IPS-15b (cell line): ENCODE measurements around the gene TOM1L2.

Source experiments
- H3K27me3 ChIP-seq: one replicate; pipeline ENCODE4 v1.6.1; 2013; ENCODE audit warnings: low read length; ENCODE audit not compliant: control insufficient read depth, insufficient read depth
- H3K36me3 ChIP-seq: one replicate; pipeline ENCODE4 v1.6.1; 2013; ENCODE audit warnings: low read length; ENCODE audit not compliant: control insufficient read depth, insufficient read depth
- H3K4me1 ChIP-seq: one replicate; pipeline ENCODE4 v1.6.1; 2013; ENCODE audit warnings: mild to moderate bottlenecking, low read length; ENCODE audit not compliant: control insufficient read depth, insufficient read depth
- H3K4me3 ChIP-seq: one replicate; pipeline ENCODE4 v1.5.1; 2013; ENCODE audit warnings: low read depth, low read length
- H3K9ac ChIP-seq: one replicate; pipeline ENCODE4 v1.6.1; 2013; ENCODE audit warnings: low read depth, mild to moderate bottlenecking, low read length
- H3K9me3 ChIP-seq: one replicate; pipeline ENCODE4 v1.6.1; 2013; ENCODE audit warnings: mild to moderate bottlenecking, low read length; ENCODE audit not compliant: control insufficient read depth, insufficient read depth

TOM1L2 gene

DNA sequence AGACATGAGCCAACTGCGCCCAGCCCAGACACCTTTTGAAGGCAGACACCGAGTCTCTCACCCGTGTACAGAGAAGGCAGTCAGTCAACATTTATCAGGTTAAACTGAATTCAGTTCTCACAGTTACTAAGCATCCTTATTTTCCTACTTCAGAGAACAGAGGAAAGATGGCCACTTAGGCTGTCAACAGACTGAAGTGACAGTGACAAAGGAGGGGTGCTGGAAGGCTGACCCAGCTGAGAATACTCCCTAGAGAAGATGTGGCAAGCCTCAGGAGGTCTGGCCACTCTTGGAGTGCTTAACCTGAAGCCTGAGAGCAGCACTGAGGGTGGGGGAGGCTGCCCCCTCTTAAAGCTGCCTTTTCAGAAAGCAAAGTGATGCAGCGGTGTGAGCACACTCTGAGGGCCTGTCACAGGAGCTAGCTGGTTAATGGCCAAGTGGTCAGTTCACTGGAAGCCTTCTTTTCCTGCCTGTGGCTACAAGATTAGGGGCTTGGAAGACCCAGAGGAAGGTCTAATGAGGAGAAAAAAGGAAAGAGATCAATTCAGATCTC is 84.4 kb downstream of the TOM1L2 start:
- no peak overlapping the region for H3K4me3 ChIP-seq
- peaks cover 24% of the 10 kb centered on the region for H3K4me1 ChIP-seq
- no peaks in the 10 kb centered on the region for H3K27me3 ChIP-seq
- no peak overlapping the region for H3K9ac ChIP-seq
- H3K9me3 ChIP-seq: no peaks in the 10 kb centered on the region
- H3K36me3 ChIP-seq: no peaks in the 10 kb centered on the region

DNA sequence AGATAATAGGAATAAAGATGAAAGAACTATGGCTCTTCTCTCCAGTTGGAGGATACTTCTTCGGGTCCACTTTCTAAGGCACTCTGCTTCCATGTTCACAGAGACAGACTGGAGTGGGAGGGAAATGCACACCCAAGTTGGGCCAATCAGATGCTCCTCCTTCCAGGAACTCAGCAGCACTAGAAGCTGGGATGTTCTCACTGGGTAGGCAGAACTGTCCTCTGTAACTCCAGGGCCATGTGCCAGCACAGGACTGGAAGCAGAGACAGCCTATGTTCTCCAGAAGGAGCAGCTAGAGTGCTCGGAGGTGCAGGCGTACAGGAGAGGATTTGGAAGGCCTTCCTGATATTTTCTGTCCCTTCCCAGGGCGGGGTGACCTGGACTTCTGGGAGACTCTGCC is 85.5 kb downstream of the TOM1L2 start:
- H3K4me3 ChIP-seq: no peak overlapping the region
- no peaks in the 10 kb centered on the region for H3K9me3 ChIP-seq
- no peak overlapping the region for H3K9ac ChIP-seq
- no peaks in the 10 kb centered on the region for H3K36me3 ChIP-seq
- H3K27me3 ChIP-seq: no peaks in the 10 kb centered on the region
- H3K4me1 ChIP-seq: peaks cover 35% of the 10 kb centered on the region

DNA sequence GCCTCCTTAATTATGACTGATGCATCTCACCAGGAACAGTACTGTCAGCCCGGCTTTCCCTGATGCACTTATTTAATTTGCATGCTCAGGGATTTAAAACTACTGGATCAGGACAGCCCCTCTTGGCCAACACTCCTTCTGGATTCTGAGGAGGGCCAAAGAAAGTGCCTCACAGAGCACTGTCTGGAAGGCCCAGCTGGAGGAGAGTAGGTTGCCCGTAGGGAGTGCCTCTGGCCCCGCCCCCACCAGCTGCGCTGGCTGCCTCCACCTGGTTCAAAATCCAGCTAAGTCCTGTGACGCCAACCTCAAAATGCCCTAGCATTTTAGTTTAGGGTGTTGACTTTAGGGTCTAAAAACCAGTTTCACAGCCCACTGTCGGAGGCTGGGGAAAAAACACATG is 86.0 kb downstream of the TOM1L2 start:
- H3K4me1 ChIP-seq: peaks cover 37% of the 10 kb centered on the region
- no peaks in the 10 kb centered on the region for H3K27me3 ChIP-seq
- no peak overlapping the region for H3K4me3 ChIP-seq
- H3K9ac ChIP-seq: no peak overlapping the region
- H3K36me3 ChIP-seq: no peaks in the 10 kb centered on the region
- no peaks in the 10 kb centered on the region for H3K9me3 ChIP-seq

DNA sequence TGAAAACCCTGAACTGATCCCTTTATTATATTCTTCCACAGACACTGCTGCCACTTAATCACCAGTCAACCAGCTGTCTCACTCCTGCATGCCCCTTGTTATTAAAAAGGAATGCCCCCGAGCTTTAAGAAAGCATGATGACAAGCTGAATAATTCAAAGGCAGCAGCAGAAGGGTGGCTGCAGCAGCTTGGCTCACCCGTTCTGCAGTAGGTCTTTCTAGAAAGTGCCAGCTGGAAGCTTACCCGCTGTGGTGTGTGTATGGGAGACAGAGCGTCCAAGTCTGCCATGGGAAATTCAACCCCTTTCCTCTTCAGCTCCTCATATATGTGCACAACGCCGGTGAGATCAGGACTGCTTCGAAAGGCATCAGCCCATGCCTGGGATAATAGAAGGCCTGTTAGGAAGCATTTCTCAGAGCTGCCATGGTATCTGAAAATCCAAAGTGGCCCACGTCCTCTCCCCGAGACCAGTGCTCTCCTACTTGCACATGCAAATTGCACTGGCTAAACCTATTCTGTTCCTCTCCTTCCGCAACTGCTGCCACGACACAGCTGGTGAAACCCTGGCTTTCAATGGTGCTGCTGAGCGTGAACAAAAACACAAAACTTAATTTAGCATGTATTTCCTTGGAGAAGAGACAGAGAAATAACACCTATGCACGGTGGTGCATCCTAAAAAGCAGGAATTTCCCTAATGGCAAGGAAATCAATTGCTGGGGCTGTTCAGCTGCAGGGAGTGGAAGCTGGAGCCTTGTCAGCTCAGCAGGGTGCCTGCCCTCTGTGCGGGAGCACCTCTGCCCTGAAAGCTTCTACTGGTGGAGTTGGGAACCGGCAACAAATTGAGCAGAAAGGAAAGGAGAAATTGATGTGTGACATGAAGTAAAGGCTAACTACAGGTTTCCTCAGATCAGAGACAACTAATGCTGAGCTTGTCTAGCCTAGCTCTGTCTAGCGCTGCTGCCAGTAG is 87.5 kb downstream of the TOM1L2 start:
- Histone ChIP-seq H3K9ac (no peak overlapping the region), H3K27me3 (no peaks in the 10 kb centered on the region), H3K36me3 (no peaks in the 10 kb centered on the region), H3K4me1 (peaks cover 37% of the 10 kb centered on the region), H3K4me3 (no peak overlapping the region), H3K9me3 (no peaks in the 10 kb centered on the region)

DNA sequence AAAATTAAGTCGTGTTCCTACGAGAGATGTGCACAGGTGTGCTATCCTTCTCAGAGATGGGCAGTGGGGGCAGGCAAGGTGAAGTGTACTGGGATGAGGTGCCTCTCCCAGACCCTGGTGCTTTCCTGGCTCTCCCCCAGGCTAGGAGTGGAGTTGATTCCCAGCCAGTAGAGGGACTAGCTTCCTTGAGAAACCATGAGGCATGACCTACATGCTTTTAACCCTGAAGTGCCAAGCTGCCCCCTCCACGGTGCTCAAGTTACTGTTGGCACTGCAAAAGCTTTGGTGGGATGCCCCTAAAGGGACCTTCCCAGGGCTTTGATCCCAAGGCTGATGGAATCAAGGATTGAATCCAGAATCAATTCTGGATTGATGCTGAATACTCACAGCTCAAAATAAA is 88.4 kb downstream of the TOM1L2 start:
- Histone ChIP-seq H3K9me3 (no peaks in the 10 kb centered on the region), H3K4me1 (peaks cover 30% of the 10 kb centered on the region), H3K36me3 (peaks cover 2% of the 10 kb centered on the region), H3K9ac (no peak overlapping the region), H3K27me3 (no peaks in the 10 kb centered on the region), H3K4me3 (no peak overlapping the region)

DNA sequence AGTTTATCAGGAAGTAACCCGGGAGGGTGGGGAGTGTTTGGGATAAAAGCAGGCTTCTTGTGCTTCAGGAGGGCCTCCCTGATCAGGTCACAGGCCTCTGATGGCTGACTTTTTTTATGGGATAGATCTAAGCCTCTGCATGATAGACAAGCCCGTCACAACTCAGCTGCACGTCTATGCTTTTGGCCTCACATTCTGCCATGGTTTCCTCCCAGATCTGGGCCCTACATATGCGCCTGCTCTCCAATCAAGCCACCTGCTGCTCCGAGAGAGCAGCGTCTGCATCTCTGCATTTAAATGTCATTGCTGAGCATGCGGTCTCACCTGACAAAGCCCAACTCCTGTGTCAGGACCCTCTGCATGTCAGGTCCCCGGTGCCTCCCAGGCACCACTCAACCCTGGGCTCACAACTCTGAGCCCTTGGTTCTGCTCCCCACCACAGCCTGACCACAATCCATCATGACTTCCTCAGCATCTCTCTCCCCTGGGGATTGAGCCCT is 90.1 kb downstream of the TOM1L2 start:
- H3K4me1 ChIP-seq: peaks cover 37% of the 10 kb centered on the region
- H3K36me3 ChIP-seq: peaks cover 6% of the 10 kb centered on the region
- H3K4me3 ChIP-seq: no peak overlapping the region
- H3K9me3 ChIP-seq: no peaks in the 10 kb centered on the region
- H3K27me3 ChIP-seq: no peaks in the 10 kb centered on the region
- H3K9ac ChIP-seq: no peak overlapping the region

DNA sequence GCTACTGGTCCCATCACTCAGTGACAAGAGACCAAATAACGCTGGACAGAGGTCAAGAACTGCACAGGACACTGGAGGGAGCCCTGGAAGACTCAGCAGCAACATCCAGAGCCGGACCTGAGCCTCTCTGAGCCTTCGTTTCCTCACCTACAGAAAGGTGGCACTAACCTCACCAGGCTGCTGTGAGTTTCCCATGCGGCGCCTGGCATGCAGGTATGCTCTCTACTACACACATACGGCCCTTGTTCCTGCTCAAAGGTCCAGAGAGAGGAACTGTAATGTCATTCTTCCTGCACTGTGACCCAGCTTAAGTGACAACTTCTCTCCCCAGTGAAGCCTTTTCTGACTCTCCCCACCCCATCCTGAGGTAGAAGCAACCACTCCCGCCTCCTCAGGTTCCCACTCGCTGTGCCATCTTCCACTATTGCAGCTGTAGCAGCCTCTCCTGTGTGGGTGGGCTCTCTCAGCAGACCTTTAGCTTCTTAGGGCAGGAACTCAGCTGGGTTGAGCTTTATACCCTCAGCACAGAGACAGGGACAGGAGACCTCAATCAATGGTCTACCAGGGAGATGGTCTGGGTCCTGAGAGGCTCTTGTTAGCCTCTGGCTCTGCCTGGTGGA is 91.5 kb downstream of the TOM1L2 start:
- no peak overlapping the region for H3K4me3 ChIP-seq
- H3K4me1 ChIP-seq: peaks cover 37% of the 10 kb centered on the region
- no peaks in the 10 kb centered on the region for H3K9me3 ChIP-seq
- H3K9ac ChIP-seq: no peak overlapping the region
- H3K36me3 ChIP-seq: peaks cover 6% of the 10 kb centered on the region
- no peaks in the 10 kb centered on the region for H3K27me3 ChIP-seq

DNA sequence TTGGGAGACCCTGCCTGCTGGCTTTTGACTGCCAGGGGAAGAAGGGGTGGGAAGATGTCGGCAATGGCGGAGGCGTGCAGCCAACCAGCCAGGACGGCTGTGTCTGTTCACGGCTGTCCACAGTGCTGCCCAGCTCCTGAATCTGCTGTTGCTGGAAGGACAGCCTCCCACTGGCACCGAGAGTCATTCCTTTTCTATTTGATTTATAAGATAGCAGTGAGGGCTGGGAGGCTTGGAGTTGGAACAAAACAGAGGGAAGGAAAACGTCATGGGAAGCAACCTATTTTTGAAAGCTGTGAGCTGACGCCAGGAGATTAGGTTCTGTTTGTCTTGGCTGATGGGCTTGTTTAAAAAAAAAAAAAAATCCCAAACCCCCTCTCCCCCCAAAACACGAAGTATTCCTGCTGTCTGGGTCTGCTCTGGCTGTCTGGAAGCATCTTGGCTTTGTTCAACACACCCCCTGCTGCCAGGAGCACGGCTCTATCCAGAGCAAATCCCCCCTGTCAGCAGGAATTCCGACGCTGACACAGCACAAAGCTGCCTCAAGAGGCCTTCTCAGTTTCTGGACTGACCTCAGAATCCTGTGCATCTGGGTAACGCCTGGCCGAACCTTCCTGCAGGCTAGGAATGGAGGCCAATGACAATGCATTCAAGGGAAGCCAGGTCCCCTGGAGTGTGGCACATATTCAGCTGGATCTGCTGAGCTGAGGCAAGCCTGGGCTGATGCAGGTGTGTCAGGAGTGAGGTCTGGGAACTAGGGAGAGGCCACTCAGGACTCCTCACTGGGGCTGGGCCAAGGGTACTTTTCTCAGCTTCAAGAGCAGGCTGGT is 94.5 kb downstream of the TOM1L2 start:
- no peaks in the 10 kb centered on the region for H3K9me3 ChIP-seq
- H3K36me3 ChIP-seq: peaks cover 6% of the 10 kb centered on the region
- H3K27me3 ChIP-seq: no peaks in the 10 kb centered on the region
- peaks cover 23% of the 10 kb centered on the region for H3K4me1 ChIP-seq
- no peak overlapping the region for H3K4me3 ChIP-seq
- H3K9ac ChIP-seq: no peak overlapping the region

DNA sequence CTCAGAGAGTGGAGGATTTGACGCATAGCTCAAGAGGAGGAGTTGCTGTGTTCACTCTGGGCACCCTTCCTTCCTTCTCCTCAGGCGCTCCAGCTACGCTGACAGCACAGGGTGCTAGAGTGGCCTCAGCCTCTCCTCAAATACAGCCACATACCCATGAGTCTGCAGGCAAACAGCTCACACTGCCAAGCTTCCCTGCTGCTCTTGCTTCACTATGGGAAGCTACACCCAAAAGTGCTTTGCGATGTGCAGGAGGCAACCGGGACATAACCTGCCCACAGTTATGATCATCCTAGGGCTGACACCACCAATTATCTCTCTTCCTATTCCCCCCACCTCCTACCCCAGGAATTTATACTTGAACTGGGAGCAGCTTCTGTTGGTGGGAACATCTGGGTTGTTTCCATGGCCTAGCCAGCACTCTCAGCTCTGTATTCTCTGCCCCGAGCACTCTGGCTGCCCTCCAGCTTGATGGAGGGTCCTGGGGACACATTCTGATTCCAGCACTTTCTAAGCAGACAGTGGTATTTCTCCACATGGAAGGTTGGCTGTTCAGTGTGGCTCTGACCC is 95.2 kb downstream of the TOM1L2 start:
- no peak overlapping the region for H3K4me3 ChIP-seq
- no peaks in the 10 kb centered on the region for H3K9me3 ChIP-seq
- H3K4me1 ChIP-seq: peaks cover 16% of the 10 kb centered on the region
- H3K36me3 ChIP-seq: peaks cover 6% of the 10 kb centered on the region
- H3K27me3 ChIP-seq: no peaks in the 10 kb centered on the region
- no peak overlapping the region for H3K9ac ChIP-seq

DNA sequence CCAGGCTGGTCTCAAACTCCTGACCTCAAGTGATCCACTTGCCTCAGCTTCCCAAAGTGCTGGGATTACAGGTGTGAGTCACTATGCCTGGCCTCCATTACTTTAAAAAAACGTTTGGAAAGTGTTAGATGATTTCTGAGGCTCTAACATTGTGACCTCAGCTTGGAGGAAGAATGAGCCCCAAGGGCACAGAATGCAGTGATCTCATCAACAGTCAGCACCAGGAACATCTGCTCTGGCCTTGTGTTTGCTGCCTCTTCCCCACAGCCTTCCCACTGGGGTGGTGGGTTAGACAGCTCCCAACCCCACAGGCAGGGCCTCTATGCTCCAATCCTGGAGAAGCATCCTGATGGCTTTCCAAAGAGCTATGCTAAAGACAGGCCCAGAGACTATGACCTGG is 97.7 kb downstream of the TOM1L2 start:
- Histone ChIP-seq H3K36me3 (peaks cover 6% of the 10 kb centered on the region), H3K4me1 (peaks cover 11% of the 10 kb centered on the region), H3K9me3 (no peaks in the 10 kb centered on the region), H3K9ac (no peak overlapping the region), H3K27me3 (no peaks in the 10 kb centered on the region), H3K4me3 (no peak overlapping the region)

DNA sequence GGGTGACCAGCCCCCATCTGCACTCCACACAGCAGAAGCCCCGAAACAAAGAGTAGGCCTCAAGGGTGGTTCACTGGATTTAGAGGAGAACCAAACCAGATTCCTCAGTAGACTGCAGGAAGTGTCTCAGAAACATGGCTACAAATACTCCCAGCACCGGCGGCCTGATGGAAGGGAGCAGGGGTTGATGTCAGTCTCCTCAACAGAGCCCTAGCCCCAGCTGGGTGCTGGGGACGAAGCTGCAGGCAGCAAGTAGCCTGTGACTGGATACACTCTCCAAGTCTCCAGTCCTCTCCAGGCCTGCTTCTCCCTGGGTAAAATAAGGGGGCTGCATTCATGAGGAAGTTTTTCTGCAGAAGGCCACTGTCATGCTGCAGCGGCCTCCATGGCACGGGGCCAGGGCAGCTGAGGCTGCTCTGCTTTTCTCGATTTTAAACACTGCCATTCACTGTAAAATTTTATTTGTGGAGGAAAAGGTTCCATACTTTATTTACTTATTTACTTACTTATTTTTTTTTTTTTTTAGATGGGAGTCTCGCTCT is 98.7 kb downstream of the TOM1L2 start:
- Histone ChIP-seq H3K9me3 (no peaks in the 10 kb centered on the region), H3K9ac (no peak overlapping the region), H3K36me3 (peaks cover 1% of the 10 kb centered on the region), H3K4me1 (peaks cover 12% of the 10 kb centered on the region), H3K4me3 (no peak overlapping the region), H3K27me3 (no peaks in the 10 kb centered on the region)
